ENCODE measurements around the gene DNASE1L2. TPM values are rescaled to one million over a fixed set of nuclear protein-coding genes. Genes with fewer than 3 reads are reported as not detected.
A peak's percentile ranks its signal among the peaks of the same experiment; 100 is the strongest.
"Not testable (repeated sequence)": the region's sequence is repeated elsewhere in the genome, so short reads cannot be mapped to it uniquely, and the experiment has no call there.

Gene DNASE1L2
- total RNA-seq, 1 experiment from 2014 or later: 1.4 TPM

- not testable (repeated sequence) for DNase-seq (ENCODE audit: low read depth)
Measured at GRCh38 chr16:2267505-2267912, 31.3 kb downstream of the DNASE1L2 start.

- DNase-seq (ENCODE audit: low read depth): peak; percentile 93
Measured at GRCh38 chr16:2267913-2268666, 31.8 kb downstream of the DNASE1L2 start, which contains the start of gene RNPS1. Gene RNPS1 (minus strand): TSS chr16:2268126. CDS start chr16:2264643, 3,483 bp downstream.

DNA sequence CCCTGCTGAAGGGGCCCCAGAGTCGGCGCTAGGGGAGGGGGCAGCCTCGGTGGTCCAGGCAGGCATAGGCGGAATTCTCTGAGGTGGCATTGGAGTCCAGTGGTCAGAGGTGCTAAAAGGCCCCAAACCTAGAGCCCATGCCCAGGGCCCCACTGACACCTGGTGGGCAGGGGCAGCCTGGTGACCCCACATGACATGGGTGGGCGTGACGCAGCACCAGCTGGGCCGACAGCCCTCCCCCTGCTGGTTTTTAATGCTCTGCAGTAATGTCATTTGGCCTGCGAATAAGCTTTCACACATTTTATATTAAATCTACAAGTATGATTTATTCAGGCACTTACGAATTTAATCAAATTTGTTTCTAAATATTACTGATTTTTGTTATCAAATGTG, 33.8 kb downstream of the DNASE1L2 start:
- no peak for DNase-seq (ENCODE audit: low read depth)

GRCh38 chr16:2270588-2271470, 34.6 kb downstream of the DNASE1L2 start:
- DNase-seq (ENCODE audit: low read depth): no peak

DNA sequence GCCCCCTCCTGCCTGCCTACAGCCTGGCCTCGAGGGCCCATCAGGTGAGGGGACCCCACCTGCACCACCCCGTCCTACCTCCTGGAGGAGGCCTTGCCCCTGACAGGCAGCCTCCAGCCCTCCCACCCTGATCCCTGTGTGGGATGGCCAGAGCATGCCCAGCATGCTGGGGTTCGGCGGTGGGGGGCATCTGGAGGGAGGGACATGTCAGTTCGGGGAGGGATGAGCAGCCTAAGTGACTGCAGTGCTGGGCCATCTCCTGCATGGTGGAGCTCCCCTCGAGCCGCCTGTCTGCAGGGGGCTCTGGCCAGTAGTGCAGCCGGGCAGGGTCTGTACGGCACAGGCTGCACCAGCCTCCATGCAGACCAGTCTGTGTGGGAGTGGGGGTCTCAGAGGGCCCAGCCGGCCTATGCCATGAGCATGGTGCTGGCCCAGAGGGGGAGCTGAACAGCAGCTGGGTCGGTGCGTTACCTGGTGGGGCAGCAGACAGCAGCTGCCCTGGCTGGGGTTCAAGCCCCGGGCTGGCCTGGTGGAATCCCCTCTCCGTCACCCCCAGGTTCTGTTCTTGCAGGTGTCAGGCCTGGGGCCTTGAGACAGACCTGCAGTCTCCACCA, 35.7 kb downstream of the DNASE1L2 start:
- DNase-seq (ENCODE audit: low read depth): no peak

GRCh38 chr16:2273484-2273883, 37.2 kb downstream of the DNASE1L2 start:
- DNase-seq (ENCODE audit: low read depth): no peak

GRCh38 chr16:2273931-2274330, 37.7 kb downstream of the DNASE1L2 start:
- no peak for DNase-seq (ENCODE audit: low read depth)

- DNase-seq (ENCODE audit: low read depth): no peak
Measured at GRCh38 chr16:2275476-2276367, 39.5 kb downstream of the DNASE1L2 start.

DNA sequence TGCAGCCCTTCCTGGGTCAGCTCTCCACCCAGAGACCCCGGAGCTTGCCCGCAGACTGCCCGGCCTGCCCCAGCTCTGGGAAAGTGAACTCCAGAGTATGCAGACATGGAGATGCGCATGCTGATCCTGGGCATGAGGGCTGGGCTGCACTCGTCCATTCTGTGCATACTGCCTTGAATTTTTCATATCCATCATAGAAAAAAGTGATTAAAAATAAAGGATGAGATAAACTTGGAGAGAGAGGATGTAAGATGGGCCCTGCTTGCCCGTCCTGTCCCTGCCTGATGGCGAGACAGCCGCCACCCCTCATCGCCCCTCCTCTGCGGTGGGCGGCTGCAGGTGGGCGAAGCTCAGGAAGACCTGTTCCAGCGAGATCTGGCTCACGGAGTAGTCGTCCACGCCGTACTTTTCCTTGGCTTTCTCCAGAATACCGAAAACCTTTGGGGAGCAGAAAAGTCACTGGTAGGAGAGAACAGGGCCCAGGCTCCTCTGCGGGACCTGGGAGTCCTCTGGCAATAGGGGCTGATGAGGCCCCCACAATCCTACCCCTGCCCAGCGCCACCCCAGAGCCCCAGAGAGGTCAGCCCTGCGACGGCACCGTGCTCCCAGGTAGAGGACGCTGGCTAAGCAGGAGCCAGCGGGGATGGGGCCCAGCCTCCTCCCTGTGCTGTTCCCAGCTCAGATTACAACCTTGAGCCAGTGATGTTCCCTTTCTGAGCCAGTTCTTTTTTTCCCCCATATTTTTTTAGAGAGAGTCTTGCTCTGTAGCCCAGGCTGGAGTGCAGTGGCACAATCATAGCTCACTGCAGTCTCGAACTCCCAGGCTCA, 40.3 kb downstream of the DNASE1L2 start:
- no peak for DNase-seq (ENCODE audit: low read depth)

DNA sequence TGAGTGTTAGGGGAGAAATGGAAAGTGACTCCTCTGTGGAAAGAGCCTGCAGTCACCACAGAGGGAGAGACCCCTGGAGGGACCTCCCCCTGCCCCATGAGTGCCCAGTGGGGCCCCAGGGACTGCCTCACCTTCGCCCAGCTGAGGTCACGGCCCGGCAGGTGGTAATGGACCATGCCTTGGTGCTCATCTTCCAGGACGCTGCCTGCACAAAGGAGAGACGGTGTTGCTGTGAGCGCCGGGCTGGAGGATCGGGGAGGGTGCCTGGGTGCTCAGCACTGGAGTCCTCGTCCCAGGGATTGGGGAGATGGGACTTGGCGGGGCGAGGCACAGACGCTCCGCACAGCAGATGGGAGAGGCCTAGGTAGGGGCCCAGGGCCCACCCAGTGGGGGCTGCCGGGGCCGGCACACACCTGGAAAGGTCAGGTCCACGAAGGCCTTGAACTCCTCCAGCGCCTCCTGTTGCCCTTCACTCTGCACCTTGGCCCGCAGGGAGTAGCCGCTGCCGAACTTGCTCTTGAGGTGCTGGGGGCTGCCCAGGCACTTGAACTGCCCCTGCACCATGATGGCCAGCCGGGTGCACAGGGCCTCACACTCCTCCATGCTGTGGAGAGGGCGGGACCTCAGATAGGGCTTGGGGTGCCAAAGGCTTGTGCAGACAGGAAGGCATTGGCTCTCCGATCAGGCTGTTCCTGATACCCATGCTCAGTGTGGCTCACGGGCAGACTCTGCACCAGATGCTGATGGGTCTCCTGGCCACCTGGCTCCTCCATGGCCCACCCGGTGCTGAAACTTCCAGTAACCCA, 41.4 kb downstream of the DNASE1L2 start:
- no peak for DNase-seq (ENCODE audit: low read depth)

GRCh38 chr16:2278272-2278608, 42.0 kb downstream of the DNASE1L2 start:
- DNase-seq (ENCODE audit: low read depth): no peak

GRCh38 chr16:2278956-2279800, 42.9 kb downstream of the DNASE1L2 start:
- DNase-seq (ENCODE audit: low read depth): peak; percentile 54

DNA sequence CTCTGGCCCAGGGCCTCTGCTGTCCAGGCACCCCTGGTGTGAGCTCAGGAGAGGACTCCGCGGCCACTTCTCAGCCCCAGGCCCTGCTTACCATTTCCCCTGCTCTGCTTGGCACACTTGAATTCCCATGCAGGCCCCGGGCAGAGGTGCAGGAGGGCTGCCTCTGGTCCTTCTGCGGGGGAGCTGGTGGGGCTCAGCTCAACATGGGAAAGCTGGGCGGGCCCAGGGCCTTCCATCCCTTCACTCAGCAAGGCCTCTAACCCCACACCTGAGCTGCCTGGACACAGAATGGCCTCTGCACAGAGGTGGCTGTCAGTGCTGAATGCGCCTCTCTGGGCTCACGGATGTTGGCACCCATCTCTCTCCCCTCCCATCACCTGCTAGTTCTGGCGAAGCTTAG, 44.2 kb downstream of the DNASE1L2 start:
- no peak for DNase-seq (ENCODE audit: low read depth)

DNA sequence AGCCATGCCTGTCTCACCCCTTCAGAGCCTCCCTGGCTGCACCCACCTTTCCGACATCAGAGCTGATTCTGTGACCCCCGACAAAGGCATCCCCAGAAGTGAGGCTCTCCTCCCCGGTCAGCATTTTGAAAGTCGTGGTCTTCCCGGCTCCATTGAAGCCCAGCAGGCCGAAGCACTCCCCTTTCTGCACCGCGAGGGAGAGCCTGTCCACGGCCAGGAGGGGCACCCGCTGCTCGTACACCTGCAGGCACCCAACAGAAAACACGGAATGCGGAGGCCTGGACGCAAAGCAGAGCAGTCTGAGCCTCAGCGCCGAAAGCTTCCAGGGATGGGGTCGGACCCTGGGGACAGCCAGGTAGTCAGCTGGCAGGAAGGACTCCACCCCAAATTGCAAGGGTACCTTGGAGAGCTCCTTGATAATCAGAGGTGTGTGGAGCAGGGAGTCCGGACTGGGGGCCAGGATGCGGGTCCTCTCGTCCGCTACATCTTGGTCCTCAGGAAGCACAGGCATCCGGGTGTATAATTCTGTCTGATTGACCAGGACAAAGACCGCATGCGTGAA, 44.8 kb downstream of the DNASE1L2 start:
- DNase-seq (ENCODE audit: low read depth): no peak

GRCh38 chr16:2282262-2282661, 46.0 kb downstream of the DNASE1L2 start:
- no peak for DNase-seq (ENCODE audit: low read depth)

DNA sequence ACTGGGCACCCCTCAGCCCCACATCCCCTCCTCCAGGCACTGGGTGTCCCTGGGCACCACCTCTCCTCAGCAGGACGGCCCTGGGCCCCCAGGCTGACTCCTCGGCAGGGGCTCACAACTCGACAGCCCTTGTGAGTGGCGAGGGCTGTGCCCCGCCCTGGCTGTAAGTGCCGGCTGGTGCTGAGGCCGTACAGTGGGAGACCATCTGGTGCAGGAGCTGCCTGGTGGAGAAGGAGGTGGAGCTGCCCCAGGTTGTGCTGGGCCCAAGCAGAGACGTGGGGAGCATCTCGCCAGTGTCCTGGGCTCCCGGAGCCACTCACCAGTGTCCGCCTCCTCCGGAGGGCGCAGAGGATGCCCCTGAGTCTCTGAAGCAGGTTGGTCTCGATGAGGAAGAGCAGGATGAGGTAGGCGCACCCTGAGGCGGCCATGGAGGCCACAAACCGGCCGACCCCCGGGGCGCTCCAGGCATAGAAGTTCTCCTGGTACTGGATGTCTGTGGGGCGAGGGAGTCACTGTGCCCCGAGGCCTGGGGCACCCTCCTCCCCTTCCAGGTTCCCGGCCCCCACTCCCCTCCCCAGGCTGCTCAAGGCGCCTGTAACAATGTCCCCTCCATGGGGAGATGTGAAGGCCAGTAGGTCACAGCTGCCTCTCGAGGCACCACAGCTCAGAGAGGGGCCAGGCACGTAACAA, 46.8 kb downstream of the DNASE1L2 start:
- DNase-seq (ENCODE audit: low read depth): no peak

DNA sequence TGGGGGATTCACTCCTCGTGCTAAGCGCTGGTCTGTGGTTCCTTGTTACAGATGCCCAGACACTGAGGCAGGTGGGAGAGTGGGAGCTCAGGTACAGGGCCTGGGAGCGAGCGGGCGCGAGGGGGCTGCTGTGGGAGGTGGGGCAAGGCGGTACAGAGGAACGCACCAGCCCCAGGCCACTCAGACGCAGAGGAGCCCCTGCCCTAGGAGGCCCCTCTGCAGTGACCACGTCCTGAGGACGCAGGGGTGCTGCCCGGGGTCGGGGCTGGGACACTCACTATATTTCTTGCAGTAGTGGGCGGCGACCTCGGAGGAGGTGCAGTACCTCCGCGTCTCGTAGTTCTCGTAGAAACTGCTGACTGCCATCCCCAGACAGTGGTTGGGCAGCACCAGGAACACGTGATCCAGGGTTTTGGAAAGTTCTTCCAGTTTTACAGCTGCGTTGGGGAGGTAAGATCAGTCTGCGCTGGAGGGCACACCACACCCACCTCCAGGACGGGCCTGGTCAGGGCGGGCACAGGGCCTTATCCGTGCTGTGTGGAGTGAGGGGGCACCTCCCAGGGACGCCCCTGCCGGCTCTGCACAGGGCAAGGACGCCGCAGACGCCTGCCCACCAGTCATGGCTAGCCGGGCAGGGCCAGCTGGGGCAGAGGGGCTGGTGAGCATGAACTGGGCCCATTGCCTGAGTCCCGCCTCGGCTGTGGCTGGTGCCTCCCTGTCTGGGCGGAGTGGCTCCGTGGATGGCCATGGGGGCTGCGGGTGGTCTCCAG, 47.9 kb downstream of the DNASE1L2 start:
- no peak for DNase-seq (ENCODE audit: low read depth)

Data from LHCN-M2 (cell line).